GM21528 (cell line): ENCODE results near the gene PALD1.

ENCODE experiments used
- ATAC-seq: cut with Tn5 transposase; IDR thresholded peaks from one replicate; pipeline ENCODE4 v1.9.1; 2021; ENCODE audit warnings: mild to moderate bottlenecking, moderate library complexity; ENCODE audit not compliant: unreplicated experiment, low FRiP score

PALD1 gene

DNA sequence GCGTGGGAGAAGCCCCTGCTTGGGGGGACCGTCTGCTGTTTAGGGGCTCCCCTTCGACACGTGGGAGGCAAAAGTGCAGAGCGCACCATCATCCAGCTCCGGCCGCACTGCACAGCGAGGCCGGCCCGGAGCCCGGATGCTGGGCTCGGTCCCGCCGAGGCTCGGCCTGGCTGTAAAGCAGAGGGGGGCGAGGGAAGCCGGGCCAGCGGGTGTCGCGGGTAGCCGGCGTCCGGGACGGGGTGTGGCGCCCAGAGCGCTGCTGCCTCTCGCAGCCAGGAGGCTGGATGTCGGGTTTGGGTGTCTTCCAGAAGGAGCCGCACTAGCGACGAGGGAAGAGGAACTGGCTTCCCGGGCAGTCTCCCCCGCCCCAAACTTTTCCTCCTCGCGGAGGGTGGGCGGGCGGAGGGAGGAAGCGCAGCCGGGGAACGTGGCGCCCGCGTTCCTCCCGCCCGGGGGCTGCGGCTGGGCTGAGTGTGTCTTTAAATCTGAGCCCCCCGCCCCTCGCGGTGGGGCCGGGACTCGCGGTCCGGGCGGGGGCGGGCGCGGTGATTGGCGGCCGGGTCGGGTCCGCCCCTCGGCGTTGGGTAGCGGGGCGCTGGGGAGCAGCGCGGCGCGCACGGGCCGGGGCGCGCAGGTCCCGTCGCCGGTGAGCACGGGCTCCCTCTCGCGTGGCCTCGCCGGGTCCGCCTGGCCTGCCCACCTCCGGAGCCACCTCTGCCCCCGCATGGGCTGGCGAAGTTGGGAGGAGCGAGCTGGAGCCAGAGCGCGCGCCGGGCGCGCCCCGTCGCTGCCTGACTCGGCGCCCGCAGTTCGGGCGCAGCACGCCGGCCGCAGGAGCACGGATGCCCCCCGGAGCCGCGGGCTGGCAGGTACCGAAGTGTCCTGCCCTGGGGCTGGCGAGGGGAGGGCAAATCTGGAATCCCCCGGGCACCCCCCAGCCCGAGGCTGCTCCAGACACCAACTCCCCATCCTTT is at the start of gene PALD1:
Gene PALD1 (plus strand): TSS at position 577 of the 974 bp plus-strand sequence. CDS start 47,185 bp downstream, outside the sequence.
- no peak for ATAC-seq

GRCh38 chr10:70430493-70431445 is 47.8 kb upstream of the PALD1 start:
- ATAC-seq = no peak

DNA sequence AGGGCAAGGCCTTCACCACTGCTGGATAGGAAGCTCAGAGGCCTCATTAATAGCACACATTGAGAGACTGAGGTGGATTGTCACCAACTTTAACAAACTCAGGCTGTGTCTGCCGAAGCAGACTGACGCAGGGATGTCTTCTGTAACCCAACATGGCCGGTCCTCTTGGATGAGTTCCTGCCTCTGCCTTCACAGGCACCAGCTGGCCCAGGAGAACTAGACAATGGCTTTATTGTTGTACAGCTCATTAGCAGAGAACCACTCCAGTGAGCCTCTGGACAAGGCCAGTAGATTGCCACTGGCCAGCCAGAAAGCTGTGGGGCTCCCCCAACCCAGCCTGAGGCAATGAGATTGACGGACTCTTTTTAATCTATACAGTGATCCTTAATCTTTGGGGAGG is 46.5 kb upstream of the PALD1 start:
- ATAC-seq = no peak

GRCh38 chr10:70432561-70433263 is 45.9 kb upstream of the PALD1 start:
- ATAC-seq = no peak

DNA sequence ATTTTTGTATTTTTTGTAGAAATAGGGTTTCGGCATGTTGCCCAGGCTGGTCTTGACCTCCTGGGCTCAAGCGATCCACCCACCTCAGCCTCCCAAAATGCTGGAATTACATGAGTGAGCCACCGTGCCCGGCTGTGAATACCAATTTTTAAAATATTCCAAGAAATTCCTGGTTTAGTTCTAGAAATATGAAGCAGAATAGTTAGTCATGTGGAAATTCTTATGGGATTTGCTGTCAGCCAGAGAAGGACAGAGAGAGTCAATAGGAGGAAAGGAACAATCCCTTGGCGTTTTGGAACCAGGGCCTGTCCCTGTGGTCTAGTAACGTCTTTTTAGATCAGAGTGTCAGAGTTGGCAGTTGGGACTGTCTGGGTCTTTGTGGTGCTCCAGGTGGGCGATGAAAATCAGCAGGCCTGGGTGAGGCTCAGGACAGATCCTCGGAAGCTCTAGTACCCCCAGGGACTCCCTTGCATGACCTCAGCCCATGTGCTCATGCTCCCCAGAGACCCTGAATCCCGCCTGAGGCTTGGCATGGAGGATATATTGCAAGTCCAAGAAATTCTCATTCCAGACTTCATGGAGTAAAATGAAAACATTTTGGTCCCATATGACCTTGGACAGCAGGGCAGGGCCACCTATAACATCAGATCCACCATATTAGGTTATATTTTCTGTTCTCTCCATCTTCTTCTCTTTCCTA is 44.8 kb upstream of the PALD1 start:
- no peak for ATAC-seq

GRCh38 chr10:70435241-70436085 is 43.1 kb upstream of the PALD1 start:
- ATAC-seq = no peak

- no peak for ATAC-seq
Observed at GRCh38 chr10:70437721-70438120, 40.8 kb upstream of the PALD1 start.

DNA sequence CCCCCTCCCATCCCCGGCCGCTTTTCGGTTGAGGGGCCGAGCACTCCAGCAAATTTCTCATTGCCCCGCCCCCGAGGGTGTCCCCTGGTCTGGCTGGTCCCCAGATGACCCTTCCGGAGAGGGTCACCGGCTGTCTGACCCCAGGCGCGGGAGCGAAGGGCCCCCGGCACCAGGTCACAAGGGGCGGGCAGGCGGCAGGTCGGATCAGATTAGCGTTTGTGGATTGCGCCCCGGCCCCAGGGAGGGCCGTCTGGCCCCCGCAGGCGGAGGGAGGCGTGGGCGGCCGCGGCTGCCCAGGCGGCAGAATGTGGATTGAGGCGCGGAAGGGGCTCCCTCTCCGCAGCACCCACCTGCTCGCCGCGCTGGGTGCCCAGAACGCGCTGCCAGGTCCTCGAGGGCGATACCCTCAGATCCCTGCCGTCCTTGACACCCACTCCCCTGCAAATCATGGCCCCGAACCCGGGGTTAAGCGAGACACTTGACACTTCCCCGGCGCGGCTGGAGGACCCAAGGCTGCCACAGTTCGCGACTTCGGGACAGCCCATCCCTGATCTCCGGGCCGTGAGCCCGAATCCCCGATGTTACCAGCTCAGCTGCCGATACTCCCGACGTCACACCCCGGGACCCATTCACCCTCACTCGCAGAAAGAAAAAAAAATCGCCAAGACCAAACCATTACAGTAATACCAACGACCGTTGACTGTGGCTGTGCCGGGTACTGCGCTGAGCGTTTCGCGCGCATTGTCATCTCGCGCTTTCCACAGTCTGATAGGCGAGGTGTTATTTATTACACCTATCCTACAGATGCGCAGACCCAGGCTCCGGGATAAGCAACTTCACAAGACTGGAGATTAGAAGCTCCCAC is 38.0 kb upstream of the PALD1 start:
- no peak for ATAC-seq

DNA sequence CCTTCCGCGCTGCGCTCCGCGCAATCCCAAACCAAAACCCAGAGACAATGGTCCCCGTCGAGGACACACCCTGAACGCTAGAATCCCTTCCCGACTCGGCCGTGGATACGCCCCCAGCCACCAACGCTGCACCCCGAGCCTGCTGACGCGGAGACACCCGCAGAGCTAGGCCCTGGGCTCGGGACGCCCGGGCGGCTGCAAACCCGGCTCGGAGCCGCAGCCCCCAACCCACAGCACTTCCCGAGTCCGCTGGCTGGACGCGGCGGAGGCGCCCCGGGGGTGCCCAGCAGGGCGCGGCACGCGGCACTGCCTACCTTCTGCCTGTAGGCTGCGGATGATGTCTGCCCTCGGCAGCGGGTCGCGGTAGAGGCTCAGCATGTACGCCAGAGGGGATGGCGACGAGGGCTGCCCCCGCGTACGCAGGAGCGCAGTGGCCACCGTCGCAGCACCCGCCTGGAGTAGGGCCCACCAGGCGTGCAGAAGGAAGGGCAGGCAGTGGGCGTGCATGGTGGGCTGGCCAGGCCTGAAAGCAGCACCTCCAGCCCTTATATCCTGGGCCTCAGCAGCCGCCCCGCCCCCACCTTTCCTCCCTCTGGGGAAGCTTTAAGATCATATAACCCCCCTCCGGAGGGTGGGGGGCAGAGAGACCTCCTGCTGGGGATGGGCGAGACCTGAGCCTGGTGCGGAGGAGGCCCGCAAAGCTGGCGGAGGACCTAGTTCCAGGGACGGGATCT is 37.2 kb upstream of the PALD1 start, which contains the start of gene NODAL:
Gene NODAL (minus strand): TSS at position 521 of the 734 bp plus-strand sequence. CDS start 14 bp downstream, at position 507.
- no peak for ATAC-seq

DNA sequence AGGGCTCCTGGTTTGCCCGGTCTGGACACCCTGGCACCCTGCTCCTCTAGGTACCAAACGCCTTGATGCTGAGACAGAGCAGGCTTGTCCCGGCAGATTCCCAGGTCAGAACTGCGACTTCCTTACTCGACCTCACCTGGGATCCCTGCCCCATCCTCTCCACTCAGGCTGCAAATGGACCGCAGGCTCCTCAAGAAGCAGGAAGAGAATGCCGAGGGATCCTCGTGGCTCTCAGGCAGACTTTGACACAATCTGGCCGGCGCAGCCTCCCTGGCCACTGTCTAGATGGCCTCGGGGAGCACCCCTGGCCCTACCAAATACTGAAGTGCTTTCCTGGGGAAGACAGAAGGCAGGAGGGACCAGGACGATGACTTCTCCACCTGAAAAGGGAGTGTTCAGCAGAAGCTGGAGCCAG is 36.7 kb upstream of the PALD1 start:
- ATAC-seq = no peak

GRCh38 chr10:70442332-70442988 is 36.1 kb upstream of the PALD1 start:
- no peak for ATAC-seq

- ATAC-seq = no peak
Observed at GRCh38 chr10:70444744-70445143, 33.8 kb upstream of the PALD1 start.

- no peak for ATAC-seq
Observed at GRCh38 chr10:70445718-70446657, 32.6 kb upstream of the PALD1 start.

DNA sequence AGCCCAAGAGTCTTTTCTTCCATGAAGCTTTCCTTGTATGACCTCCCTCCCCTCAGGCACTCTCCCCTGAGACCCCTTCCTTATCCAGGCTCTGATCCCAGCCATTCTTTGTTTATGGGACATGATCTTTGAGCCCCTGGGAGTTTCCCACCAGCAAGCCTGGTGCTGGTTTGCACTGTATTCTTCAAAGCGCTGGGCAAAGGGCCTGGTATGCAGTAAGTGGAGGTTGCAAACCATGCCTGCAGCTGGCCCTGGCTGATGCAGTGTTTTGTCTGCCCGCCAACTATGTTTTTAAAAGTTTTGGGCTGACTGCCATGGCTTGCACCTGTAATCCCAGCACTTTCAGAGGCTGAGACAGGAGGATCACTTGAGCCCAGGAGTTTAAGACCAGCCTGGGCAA is 30.3 kb upstream of the PALD1 start:
- no peak for ATAC-seq

- no peak for ATAC-seq
Observed at GRCh38 chr10:70455213-70455630, 23.3 kb upstream of the PALD1 start.

GRCh38 chr10:70456164-70456563 is 22.4 kb upstream of the PALD1 start:
- ATAC-seq = no peak
